ENCODE data around the gene NKIRAS2.

GRCh38 chr17:42001729-42002128 lies 18.2 kb upstream of the NKIRAS2 start:
- TF ChIP-seq CTCF (IDR thresholded peaks at IDR 0.05; ENCODE audit: extremely low read depth in 1 of 2, insufficient read depth in 1 of 2, low read depth in 1 of 2, low read length in 2 of 2) (no peak), MAX (IDR thresholded peaks at IDR 0.05; ENCODE audit: insufficient read depth, insufficient read length) (no peak), POLR2A (IDR thresholded peaks at IDR 0.05; ENCODE audit: low read depth, low read length) (no peak), POLR2AphosphoS5 (IDR thresholded peaks at IDR 0.05; ENCODE audit: insufficient read depth, low read depth, low read length) (no peak), MYC (IDR thresholded peaks at IDR 0.05; ENCODE audit: low read depth, low read length) (no peak), FOS (IDR thresholded peaks at IDR 0.05; ENCODE audit: borderline replicate concordance, insufficient read depth, low read length) (no peak), EZH2 (IDR thresholded peaks at IDR 0.05; ENCODE audit: borderline replicate concordance, low read depth, low read length, severe bottlenecking) (no peak), JUN (IDR thresholded peaks at IDR 0.05; ENCODE audit: borderline replicate concordance, insufficient read depth, insufficient read length, low read depth) (no peak)
